GM12892 (cell line): ENCODE measurements around the gene POMT1. TPM values are rescaled to one million over a fixed set of nuclear protein-coding genes. Genes with fewer than 3 reads are reported as not detected.
A peak's percentile ranks its signal among the peaks of the same experiment; 100 is the strongest.
"Not testable (repeated sequence)": the region's sequence is repeated elsewhere in the genome, so short reads cannot be mapped to it uniquely, and the experiment has no call there.

ENCODE experiments used
- DNase-seq: peaks from one replicate; pipeline ENCODE4 v3.0.0; 2011; ENCODE audit not compliant: insufficient read length
- FAIRE-seq: peaks from 2 replicates; lab custom pipeline; 2011; peaks lifted over from hg19 to GRCh38; lab: Jason Lieb, UNC
- POLR2A ChIP-seq: IDR thresholded peaks from 2 replicates; pipeline ENCODE4 v1.6.1; 2011; ENCODE audit warnings: low read depth, low read length, control low read depth
- POLR2AphosphoS5 ChIP-seq: IDR thresholded peaks from 2 replicates; pipeline ENCODE4 v1.6.1; 2011; ENCODE audit warnings: low read depth, low read length, control low read depth
- TAF1 ChIP-seq: IDR thresholded peaks from 2 replicates; pipeline ENCODE4 v1.6.1; 2011; ENCODE audit warnings: low read depth, mild to moderate bottlenecking, control low read depth, low read length, borderline replicate concordance
- polyA plus RNA-seq: library from polyadenylated mRNA; unstranded; fragments of >200 nt; gene quantifications from one replicate; pipeline ENCODE4 v1.2.1, GENCODE V29; 2012; ENCODE audit warnings: missing spikeins, inconsistent platforms; ENCODE audit not compliant: missing spikeins

POMT1 gene, protein sequence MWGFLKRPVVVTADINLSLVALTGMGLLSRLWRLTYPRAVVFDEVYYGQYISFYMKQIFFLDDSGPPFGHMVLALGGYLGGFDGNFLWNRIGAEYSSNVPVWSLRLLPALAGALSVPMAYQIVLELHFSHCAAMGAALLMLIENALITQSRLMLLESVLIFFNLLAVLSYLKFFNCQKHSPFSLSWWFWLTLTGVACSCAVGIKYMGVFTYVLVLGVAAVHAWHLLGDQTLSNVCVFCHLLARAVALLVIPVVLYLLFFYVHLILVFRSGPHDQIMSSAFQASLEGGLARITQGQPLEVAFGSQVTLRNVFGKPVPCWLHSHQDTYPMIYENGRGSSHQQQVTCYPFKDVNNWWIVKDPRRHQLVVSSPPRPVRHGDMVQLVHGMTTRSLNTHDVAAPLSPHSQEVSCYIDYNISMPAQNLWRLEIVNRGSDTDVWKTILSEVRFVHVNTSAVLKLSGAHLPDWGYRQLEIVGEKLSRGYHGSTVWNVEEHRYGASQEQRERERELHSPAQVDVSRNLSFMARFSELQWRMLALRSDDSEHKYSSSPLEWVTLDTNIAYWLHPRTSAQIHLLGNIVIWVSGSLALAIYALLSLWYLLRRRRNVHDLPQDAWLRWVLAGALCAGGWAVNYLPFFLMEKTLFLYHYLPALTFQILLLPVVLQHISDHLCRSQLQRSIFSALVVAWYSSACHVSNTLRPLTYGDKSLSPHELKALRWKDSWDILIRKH
- 12.8 TPM for polyA plus RNA-seq

DNA sequence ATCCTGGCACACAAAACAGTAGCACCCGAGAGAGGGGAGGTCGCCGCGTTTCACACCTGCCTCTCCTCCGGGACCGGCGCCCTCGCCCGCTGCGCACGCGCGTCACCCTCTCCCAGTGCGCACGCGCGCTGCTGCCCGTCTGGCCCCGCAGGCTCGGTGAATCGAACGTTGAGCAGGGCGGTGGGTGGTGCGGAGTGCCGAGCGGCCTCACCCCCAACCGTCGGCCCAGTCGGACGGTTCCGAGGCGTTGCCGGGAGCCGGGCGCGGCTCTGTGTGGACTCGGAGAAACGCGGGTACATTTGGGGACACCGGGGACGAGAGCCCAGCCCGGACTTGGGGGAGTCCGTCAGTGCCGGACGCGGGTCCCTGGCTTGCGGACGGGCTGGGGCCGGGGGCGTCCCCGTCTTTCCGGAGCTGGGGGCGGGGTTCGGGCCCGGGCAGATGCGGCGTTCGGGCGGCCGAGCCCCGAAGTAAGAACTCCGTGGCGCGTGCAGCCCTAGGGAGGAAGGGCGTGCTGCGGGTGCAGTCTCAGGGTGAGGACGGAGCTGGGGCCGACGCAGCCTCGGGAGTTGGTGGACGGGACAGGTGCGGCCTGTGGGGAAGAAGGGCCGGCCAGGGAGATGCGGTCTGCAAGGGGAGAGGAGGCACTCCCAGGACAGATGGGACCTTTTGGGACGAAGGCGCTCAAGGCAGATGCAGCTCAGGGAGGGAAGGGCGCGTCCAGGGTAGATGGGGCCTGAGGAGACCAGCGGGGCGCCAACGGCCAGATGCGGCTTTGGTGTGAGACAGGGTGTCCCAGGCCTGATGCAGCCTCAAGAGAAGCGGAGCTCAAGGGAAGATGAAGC, at the start of gene POMT1:
Gene POMT1, plus strand, starts transcription at position 138 of the 845 bp plus-strand sequence. CDS start 1,301 bp downstream, outside the sequence.
- TF ChIP-seq POLR2A: peak; percentile 68; the same call in 1 of the 2 replicates
- peak; percentile 67 for TF ChIP-seq POLR2AphosphoS5
- no peak for TF ChIP-seq TAF1
- DNase-seq (peak; percentile 99), FAIRE-seq (peak; percentile 89)

DNA sequence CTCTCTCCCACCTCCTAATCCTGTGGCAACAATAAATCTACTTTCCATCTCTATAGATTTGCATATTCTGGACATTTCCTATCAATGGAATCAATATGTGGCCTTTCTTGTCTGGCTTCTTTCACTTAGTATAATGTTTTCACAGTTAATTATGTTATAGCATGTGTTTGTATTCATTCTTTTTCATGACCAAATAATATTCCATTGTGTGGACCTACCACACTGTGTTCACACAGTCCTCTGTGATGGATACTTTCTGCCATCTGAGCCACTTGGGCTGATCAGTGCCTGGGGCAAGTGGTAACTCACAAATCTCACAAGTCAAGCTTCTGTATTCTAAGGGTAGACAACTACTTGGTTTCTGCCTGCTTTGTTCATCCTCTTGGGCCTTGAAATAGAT, 48.7 kb upstream of the POMT1 start:
- DNase-seq (no peak), FAIRE-seq (no peak)
- TF ChIP-seq POLR2AphosphoS5: no peak
- TF ChIP-seq POLR2A: no peak
- TF ChIP-seq TAF1: no peak

DNA sequence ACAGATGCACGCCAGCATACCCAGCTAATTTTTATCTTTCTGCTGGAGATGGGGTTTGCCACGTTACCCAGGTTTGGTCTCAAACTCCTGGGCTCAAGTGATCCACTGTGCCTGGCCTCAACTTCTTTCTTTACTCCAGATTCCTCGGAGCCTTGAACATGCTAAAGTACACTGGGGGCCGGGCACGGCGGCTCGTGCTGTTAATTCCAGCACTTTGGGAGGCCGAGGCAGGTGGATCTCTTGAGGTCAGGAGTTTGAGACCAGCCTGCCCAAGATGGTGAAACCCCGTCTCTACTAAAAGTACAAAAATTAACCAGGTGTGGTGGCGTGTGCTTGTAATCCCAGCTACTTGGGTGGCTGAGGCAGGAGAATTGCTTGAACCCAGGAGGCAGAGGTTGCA, 47.1 kb upstream of the POMT1 start:
- FAIRE-seq, DNase-seq: not testable (repeated sequence)

DNA sequence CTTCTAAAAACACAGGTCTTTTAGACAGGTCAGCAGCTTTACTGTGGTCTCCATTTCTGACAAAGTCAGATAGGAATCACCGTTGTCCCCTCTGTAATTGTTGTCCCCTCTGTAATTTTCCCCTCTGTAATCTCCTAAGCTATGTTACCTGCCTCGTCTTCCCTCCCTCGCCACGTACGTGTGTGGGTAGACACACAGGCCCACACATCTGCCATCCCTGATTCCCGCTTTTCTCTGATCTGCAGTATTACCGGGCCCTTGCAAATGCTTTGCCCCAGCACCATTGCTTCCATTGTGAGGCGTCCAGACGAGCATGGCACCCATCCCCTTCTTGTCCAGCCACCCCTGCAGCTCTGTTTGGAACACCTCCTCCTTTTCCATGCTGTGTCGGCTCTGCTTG, 45.0 kb upstream of the POMT1 start:
- FAIRE-seq (no peak), DNase-seq (no peak)
- TF ChIP-seq POLR2A (no peak), TAF1 (no peak), POLR2AphosphoS5 (no peak)

DNA sequence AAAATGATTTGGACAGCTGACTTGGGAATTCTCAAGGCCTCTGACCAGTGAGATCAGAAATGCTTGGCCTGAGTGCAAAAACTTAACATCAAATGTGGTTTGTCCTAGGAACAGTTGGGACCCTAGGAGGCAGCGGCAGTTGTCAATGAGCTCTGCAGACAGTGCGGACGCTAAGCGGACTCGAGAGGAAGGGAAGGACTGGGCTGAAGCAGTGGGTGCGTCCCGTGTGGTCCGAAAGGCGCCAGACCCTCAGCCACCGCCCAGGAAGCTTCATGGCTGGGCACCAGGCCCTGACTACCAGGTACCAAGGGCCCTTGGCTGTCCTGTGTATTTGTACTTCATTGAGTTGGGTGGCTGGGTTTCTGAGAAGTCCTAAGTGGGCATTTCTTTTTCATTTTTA, 43.7 kb upstream of the POMT1 start:
- TF ChIP-seq TAF1 (no peak), POLR2AphosphoS5 (no peak), POLR2A (no peak)
- DNase-seq: no peak
- FAIRE-seq: no peak

GRCh38 chr9:131461166-131461565, 41.6 kb upstream of the POMT1 start:
- DNase-seq: no peak
- FAIRE-seq: no peak
- TF ChIP-seq POLR2A (no peak), POLR2AphosphoS5 (no peak), TAF1 (no peak)

- DNase-seq: no peak
- no peak for FAIRE-seq
- TF ChIP-seq TAF1: no peak
- TF ChIP-seq POLR2A: no peak
- TF ChIP-seq POLR2AphosphoS5: no peak
These were observed 38.2 kb upstream of the POMT1 start for GRCh38 chr9:131464354-131465000.

GRCh38 chr9:131465401-131465800, 37.3 kb upstream of the POMT1 start:
- no peak for FAIRE-seq
- TF ChIP-seq POLR2AphosphoS5 (no peak), POLR2A (no peak), TAF1 (no peak)
- no peak for DNase-seq

- TF ChIP-seq POLR2AphosphoS5 (no peak), POLR2A (no peak), TAF1 (no peak)
- no peak for DNase-seq
- FAIRE-seq: no peak
These were observed 35.3 kb upstream of the POMT1 start for GRCh38 chr9:131467214-131467935.

GRCh38 chr9:131468031-131468430, 34.7 kb upstream of the POMT1 start:
- DNase-seq (no peak), FAIRE-seq (no peak)
- TF ChIP-seq POLR2AphosphoS5 (no peak), POLR2A (no peak), TAF1 (no peak)

DNA sequence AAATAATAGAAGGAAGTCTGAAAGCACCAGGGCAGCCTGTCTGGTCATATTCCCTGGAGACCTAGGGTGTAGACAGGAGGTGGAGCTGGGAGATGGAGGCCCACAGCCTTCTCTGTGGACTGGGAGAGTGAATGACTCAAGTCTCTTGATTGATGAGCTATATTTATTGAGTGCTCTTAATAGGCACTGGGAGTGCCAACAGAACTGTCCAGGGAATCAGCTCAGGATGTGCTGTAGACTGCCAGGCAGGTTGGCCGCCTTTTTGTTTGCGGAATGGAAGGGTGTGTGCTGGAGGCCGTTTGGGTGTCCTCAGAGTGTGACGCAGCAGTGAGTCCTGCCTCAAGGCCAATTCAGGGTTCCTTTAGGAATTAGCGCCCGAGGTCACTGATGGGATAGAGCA, 33.4 kb upstream of the POMT1 start:
- FAIRE-seq: no peak
- no peak for DNase-seq
- TF ChIP-seq POLR2A: no peak
- TF ChIP-seq POLR2AphosphoS5: no peak
- no peak for TF ChIP-seq TAF1
